ENCODE data around the gene NAA15. TPM values are rescaled to one million over a fixed set of nuclear protein-coding genes. Genes with fewer than 3 reads are reported as not detected.
"Not testable (repeated sequence)": the region's sequence is repeated elsewhere in the genome, so short reads cannot be mapped to it uniquely, and the experiment has no call there.

The NAA15 gene
- polyA plus RNA-seq, 4 donors, result 27.9 to 41.2 (median 35.7) TPM

- DNase-seq (ENCODE audit: low read depth in 4 of 4, low spot score in 3 of 4), result no peak
These were observed 142.4 kb downstream of the NAA15 start for GRCh38 chr4:139443661-139444060.

- not testable (repeated sequence) for DNase-seq (ENCODE audit: low read depth in 4 of 4, low spot score in 3 of 4)
These were observed 143.6 kb downstream of the NAA15 start for GRCh38 chr4:139444881-139445280.

- not testable (repeated sequence) for DNase-seq (ENCODE audit: low read depth in 4 of 4, low spot score in 3 of 4)
These were observed 145.8 kb downstream of the NAA15 start for GRCh38 chr4:139447078-139447477.

GRCh38 chr4:139450586-139450985 lies 149.3 kb downstream of the NAA15 start:
- no peak for DNase-seq (ENCODE audit: low read depth in 4 of 4, low spot score in 3 of 4)

GRCh38 chr4:139451997-139452396 lies 150.7 kb downstream of the NAA15 start:
- no peak for DNase-seq (ENCODE audit: low read depth in 4 of 4, low spot score in 3 of 4)

- peak; percentile 31 to 62 (median 49) for DNase-seq (ENCODE audit: low read depth in 4 of 4, low spot score in 3 of 4)
These were observed 151.7 kb downstream of the NAA15 start for GRCh38 chr4:139453041-139453370.

GRCh38 chr4:139453371-139454110 lies 152.2 kb downstream of the NAA15 start:
- peak; percentile 90 to 94 (median 92) for DNase-seq (ENCODE audit: low read depth in 4 of 4, low spot score in 3 of 4)

GRCh38 chr4:139454111-139455045 lies 153.1 kb downstream of the NAA15 start, which contains the start of gene RAB33B:
TSS of gene RAB33B (plus strand) at chr4:139454121. CDS start at chr4:139454196, 75 bp downstream.
- DNase-seq (ENCODE audit: low read depth in 4 of 4, low spot score in 3 of 4), result peak; percentile 2 to 47 (median 7)

GRCh38 chr4:139455126-139455538 lies 153.8 kb downstream of the NAA15 start:
- DNase-seq (ENCODE audit: low read depth in 4 of 4, low spot score in 3 of 4), result no peak

GRCh38 chr4:139457318-139457717 lies 156.0 kb downstream of the NAA15 start:
- DNase-seq (ENCODE audit: low read depth in 4 of 4, low spot score in 3 of 4), result no peak

- no peak for DNase-seq (ENCODE audit: low read depth in 4 of 4, low spot score in 3 of 4)
These were observed 157.2 kb downstream of the NAA15 start for GRCh38 chr4:139458543-139458942.

GRCh38 chr4:139458999-139459398 lies 157.7 kb downstream of the NAA15 start:
- DNase-seq (ENCODE audit: low read depth in 4 of 4, low spot score in 3 of 4), result no peak

GRCh38 chr4:139460565-139460964 lies 159.3 kb downstream of the NAA15 start:
- no peak for DNase-seq (ENCODE audit: low read depth in 4 of 4, low spot score in 3 of 4)

- no peak for DNase-seq (ENCODE audit: low read depth in 4 of 4, low spot score in 3 of 4)
These were observed 159.8 kb downstream of the NAA15 start for GRCh38 chr4:139461022-139461628.

- not testable (repeated sequence) for DNase-seq (ENCODE audit: low read depth in 4 of 4, low spot score in 3 of 4)
These were observed 163.2 kb downstream of the NAA15 start for GRCh38 chr4:139464512-139464911.

GRCh38 chr4:139465922-139466321 lies 164.6 kb downstream of the NAA15 start:
- no peak for DNase-seq (ENCODE audit: low read depth in 4 of 4, low spot score in 3 of 4)

- DNase-seq (ENCODE audit: low read depth in 4 of 4, low spot score in 3 of 4), result not testable (repeated sequence)
These were observed 167.5 kb downstream of the NAA15 start for GRCh38 chr4:139468756-139469155.

GRCh38 chr4:139469216-139469615 lies 167.9 kb downstream of the NAA15 start:
- DNase-seq (ENCODE audit: low read depth in 4 of 4, low spot score in 3 of 4), result no peak

Measured in left renal pelvis (tissue), 4 donors.